GM19193 (cell line): ENCODE results near the gene SLC2A4RG.
A peak's percentile ranks its signal among the peaks of the same experiment; 100 is the strongest.

Experiments
- POLR2A ChIP-seq: IDR thresholded peaks from 4 replicates; pipeline ENCODE4 v1.6.1; 2011; ENCODE audit not compliant: insufficient read depth, insufficient read length; ENCODE audit errors: extremely low read depth

Gene SLC2A4RG

DNA sequence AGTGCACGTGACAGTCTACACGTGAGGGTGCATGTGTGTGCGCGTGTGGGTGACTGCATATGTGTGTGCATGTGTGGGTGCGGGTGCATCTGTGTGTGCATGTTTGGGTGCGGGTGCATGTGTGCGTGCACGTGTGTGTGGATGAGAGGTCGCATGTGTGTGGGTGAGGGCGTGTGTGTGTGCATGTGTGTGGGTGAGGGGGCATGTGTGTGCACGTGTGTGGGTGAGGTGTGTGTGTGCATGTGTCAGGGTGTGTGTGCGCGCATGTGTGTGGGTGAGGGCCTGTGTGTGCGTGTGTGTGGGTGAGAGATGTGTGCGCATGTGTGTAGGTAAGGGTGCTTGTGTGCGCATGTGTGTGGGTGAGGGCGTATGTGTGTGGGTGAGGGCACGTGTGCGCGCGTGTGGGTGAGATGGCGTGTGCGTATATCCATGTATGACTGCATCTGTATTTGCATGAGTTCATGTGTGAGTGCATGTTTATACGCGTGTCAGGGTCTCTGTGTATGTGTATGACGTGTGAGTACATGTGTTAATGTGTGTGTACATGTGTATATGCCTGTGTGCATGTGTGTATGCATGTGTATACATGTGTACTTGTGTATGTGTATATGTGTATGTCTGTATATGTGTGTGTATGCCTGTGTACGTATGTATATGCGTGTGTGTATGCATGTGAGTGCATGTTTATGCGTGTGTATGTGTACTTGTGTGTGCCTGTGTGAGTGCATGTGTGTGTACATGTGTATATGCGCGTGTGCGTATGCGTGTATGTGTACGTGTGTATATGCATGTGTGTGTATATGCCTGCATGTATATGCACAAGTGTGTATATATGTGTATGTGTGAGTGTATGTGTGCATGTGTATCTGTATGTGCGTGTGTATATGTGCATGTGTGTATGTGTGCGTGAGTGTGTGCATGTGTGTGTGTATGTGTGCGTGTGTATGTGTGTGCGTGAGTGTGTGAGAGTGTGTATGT is 7.2 kb upstream of the SLC2A4RG start:
- TF ChIP-seq POLR2A: no peak

DNA sequence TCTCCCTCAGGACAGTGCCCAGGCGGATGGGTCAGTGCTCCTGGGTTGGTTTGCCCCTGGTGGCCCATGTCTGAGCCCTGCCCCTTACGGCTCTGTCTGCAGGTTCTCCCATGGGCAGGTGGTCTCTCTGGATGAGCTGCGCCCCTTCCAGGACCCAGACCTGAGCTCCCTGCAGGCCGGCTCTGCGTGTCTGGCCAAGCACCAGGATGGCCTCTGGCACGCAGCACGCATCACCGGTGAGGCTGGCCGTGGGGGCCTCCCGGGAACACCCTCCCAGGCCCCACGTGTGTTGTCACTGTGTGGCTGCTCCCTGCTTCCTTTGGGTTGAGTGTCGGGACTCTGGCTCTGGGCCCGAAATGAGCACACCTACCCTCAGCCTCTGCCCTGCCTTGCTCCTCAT is 6.5 kb upstream of the SLC2A4RG start:
- TF ChIP-seq POLR2A: no peak

DNA sequence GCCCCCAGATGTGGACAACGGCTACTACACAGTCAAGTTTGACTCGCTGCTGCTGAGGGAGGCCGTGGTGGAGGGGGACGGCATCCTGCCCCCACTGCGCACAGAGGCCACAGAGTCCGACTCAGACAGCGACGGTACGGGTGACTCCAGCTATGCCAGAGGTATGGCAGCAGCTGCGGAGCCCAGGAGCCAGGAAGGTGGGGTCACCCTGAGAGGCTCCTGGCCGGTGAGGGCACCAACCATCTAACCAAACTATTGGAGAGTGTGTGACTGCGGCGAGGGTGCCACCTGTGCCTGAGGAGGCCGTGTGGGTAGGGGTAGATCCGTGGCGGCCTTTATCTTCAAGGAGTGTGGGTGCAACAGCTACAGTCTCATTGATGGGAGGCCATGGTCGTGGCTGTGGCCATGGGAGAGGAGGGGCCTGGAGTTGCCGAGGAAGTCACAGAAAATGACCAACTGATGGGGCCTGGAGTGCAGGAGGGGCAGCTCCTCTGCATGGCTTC is 5.9 kb upstream of the SLC2A4RG start:
- TF ChIP-seq POLR2A: no peak

- TF ChIP-seq POLR2A: no peak
Measured at GRCh38 chr20:63734111-63734945, 5.2 kb upstream of the SLC2A4RG start.

DNA sequence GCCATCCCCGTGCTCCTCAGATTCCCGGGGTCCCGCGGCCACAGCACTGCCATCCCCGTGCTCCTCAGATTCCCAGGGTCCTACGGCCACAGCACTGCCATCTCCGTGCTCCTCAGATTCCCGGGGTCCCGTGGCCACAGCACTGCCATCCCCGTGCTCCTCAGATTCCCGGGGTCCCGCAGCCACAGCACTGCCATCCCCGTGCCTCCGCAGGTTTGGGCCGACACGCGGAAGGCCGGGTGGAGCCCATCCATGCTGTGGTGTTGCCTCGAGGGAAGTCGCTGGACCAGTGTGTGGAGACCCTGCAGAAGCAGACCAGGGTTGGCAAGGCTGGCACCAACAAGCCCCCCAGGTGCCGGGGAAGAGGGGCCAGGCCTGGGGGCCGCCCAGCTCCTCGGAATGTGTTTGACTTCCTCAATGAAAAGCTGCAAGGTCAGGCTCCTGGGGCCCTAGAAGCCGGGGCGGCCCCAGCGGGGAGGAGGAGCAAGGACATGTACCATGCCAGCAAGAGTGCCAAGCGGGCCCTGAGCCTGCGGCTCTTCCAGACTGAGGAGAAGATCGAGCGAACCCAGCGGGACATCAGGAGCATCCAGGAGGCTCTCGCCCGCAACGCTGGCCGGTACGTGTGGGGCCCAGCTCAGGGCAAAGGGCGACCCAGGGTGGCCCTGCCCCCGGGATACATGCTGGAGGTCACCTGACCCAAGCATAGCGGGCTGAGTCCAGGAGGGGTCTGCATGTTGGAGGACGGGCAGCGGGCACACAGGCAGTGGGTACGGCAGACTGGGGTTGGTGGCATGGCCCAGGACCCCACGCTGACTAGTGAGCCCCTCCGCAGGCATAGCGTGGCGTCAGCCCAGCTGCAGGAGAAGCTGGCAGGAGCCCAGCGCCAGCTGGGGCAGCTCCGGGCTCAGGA is 4.4 kb upstream of the SLC2A4RG start:
- no peak for TF ChIP-seq POLR2A

DNA sequence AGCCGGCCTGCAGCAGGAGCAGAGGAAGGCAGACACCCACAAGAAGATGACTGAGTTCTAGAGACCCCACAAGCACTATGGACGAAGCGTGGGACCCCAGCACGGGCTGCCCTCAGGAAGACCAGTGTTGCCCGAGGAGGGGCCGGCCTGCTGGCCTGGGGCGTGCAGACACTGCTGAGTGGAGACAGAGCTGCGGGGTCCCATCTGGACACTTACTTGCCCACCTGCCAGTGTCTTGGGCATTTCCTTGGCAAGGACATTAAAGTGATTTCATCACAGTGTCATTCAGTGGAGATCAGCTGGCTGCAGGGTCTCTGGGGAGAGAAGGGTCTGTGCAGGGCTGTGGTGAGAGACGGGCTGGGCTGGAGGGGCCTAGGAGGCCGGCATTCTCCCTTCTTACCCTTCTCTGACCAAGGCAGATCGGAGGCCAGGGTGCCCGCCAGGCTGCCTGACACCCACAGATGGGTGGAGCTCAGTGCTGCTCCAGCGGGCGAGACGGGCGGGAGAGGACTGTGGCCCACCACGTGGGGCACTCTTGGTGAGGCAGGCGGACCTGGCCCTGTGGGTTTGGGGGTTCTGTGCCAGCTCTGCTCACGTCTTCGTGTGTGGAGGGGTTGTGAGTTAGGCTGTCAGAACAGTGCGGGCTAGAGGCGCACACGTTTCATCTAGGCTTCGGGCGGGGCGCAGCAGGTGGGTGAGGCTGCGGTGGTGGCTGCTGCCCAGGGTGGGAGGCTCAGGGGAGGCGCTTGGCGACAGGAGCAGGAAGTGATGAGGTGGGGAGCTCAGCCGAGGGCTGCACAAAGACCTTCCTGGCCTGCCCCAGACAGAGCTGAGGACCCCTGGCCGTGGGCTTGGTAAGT is 3.5 kb upstream of the SLC2A4RG start, which contains the start of gene LIME1:
LIME1 (plus strand) TSS at position 806 of the 860 bp plus-strand sequence. CDS start 886 bp downstream, outside the sequence.
- TF ChIP-seq POLR2A: no peak

- TF ChIP-seq POLR2A: peak; percentile 42
Measured at GRCh38 chr20:63736893-63737694, 2.5 kb upstream of the SLC2A4RG start.

DNA sequence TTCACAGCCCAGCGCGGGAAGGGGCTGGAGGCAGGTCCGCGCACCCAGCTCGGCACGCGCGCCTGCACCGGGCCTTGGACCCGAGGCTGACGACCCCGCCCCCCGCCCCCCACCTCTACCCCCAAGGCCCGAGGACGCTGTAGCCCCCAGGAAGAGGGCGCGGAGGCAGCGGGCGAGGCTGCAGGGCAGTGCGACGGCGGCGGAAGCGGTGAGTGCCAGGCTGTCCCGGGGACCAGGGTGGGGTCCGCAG is 2.0 kb upstream of the SLC2A4RG start:
- no peak for TF ChIP-seq POLR2A

DNA sequence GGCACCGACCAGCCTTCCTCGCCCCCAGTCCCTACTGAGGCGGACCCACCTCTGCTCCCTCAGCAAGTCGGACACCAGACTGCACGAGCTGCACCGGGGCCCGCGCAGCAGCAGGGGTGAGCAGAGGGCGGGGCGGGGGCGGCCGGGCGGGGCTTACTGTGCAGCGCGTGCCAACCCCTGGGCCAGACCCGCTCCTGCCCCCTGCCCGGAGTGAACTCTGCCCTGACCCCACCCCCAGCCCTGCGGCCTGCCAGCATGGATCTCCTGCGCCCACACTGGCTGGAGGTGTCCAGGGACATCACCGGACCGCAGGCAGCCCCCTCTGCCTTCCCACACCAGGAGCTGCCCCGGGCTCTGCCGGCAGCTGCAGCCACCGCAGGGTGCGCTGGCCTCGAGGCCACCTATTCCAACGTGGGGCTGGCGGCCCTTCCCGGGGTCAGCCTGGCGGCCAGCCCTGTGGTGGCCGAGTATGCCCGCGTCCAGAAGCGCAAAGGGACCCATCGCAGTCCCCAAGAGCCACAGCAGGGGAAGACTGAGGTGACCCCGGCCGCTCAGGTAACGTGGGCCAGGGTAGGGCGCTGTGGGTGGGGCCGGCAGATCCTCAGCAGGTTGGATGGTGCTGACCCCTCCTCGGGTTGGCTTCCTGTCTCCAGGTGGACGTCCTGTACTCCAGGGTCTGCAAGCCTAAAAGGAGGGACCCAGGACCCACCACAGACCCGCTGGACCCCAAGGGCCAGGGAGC is 1.5 kb upstream of the SLC2A4RG start:
- peak; percentile 6 for TF ChIP-seq POLR2A

DNA sequence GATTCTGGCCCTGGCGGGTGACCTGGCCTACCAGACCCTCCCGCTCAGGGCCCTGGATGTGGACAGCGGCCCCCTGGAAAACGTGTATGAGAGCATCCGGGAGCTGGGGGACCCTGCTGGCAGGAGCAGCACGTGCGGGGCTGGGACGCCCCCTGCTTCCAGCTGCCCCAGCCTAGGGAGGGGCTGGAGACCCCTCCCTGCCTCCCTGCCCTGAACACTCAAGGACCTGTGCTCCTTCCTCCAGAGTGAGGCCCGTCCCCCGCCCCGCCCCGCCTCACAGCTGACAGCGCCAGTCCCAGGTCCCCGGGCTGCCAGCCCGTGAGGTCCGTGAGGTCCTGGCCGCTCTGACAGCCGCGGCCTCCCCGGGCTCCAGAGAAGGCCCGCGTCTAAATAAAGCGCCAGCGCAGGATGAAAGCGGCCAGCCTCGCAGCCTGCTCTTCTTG is 868 bp upstream of the SLC2A4RG start:
- TF ChIP-seq POLR2A: no peak

GRCh38 chr20:63740070-63740626 is 572 bp downstream of the SLC2A4RG start:
- TF ChIP-seq POLR2A: no peak
